GM19372 (cell line): ENCODE results near the gene KRT1.
"Not testable (repeated sequence)": the region's sequence is repeated elsewhere in the genome, so short reads cannot be mapped to it uniquely, and the experiment has no call there.

Experiments used
- ATAC-seq: cut with Tn5 transposase; IDR thresholded peaks from one replicate; pipeline ENCODE4 v1.9.1; 2021; ENCODE audit warnings: mild to moderate bottlenecking, low read depth, moderate library complexity; ENCODE audit not compliant: unreplicated experiment

The KRT1 gene

DNA sequence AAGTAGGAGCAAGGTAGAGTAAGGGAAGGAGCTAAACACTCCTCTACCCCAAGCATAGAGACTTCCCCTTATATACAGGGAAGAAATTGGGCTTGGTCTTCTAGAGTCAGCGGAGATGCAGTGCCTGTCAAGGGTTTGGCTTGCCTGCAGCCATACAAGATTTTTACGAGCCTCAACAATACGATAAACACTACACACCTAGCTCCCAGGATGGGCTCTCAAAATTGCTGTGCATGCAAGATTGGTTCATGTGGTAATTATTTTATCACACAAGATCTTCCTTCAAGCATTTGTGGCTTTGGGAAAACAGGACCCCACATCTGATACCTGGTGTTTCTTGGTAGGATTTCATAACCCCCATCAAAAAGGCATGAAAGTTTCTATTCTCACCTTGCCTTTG, at the start of gene KRT1:
TSS of gene KRT1 (minus strand) at position 45 of the 400 bp plus-strand sequence. CDS start 59 bp downstream, outside the sequence.
- ATAC-seq, result no peak

DNA sequence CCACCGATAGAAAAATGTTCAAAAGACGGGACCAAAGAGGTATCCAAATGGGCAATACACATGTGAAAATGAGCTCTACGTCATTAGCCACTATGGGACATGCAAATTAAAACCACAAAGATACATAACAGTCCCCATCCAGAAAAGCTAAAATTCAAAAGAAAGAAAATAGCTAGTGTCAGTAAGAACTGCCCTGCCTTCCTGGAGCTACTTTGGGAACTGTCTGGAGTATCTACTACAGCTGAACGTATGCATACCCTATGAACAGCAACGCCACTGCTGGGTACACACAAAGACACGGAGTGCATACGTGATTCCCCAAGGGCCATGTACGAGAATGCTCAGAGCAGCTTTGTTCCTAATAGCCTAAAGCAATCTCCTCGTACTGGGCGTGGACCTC, 48.9 kb upstream of the KRT1 start:
- ATAC-seq, result no peak

DNA sequence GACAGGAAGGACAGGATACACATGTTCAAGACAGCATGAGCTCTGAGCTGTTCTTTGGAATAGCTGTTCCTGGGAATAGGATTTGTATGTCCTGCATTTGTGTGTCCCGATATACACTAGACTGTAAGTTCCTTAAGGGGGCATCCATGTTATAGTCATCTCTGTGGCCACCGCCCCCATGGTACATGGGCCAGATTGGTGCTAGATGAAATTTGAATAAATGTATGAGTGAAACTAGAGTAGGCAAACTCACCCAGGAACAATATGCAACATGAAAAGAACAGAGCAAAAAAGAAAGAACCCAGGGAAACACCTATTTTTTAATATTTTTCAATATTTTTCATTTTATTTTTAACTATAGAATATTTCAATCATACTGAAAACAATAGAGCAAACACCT, 48.2 kb upstream of the KRT1 start:
- ATAC-seq, result no peak

DNA sequence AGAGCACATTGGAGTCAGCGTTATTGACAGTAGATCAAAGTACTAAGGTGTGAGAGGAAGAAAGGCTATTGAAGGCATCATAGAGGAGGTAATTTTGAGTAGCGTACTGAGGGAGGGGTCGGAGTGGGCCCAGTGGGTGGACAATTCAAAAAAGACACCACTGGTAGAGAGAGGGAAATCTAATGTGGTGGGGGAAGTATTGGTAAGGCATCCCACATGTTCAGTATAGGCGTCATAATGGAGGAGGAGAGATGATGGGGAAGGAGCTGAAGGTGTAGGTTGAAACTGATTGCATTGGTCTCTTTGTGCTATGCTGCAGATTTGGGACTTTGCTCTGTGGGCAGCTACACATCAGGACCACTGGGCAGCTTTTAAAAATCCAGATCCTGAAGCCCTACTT, 46.8 kb upstream of the KRT1 start:
- no peak for ATAC-seq

DNA sequence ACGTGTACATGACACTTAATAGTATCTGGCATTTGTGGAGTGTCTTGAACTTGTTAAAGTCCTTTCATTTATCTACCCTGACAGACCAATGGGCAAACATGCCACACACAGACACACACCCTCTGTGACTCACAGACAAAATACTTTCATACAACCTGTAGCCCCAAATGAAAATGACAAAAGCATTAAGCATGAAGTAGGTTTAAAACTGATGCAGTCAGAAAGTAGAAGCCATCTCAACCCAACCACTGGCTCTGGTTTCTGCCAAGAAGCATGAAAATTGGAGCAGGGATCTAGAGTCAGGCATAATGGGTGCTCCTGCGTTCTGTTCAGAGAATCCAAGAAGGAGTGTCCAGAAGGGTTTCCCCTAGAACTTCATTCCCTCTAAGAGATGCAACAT, 46.2 kb upstream of the KRT1 start:
- ATAC-seq, result no peak

DNA sequence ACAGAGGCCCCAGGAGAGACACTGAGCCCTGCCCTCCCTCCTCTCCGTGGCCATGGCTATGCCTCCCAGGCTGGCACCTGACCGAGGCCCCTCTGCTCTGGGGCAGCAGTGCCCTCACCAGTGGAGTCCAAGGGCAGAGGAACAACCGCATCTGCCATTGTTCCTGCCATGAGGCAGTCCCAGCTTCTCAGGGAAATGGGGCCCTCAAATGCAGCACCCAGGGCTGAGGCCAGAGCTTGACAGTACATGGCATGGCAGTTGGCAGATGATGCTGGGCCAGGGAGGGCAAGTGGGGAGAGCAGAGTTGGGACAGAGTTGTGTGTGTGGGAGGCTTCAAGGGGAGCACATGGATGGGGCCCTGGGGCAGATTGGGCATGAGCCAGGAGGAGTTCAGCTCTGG, 44.2 kb upstream of the KRT1 start:
- ATAC-seq, result no peak

DNA sequence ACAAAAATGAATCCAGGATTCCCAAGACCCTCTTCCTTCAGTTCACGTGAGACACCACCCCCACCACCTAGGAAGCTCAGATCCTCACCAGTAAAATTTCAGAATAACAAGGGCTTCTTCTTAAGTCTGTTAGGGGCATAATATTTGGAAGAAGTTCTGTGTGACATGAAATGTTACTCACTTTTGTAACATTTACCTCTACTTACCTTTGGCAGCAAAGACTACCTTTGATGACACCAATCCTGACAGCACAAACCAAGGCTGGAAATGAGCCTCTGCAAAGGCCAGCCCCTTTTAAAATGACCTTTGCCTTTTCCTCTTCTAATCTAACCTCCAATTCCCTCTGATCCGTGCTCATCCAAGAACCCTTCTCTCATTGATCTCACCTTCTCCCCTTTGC, 42.5 kb upstream of the KRT1 start:
- ATAC-seq, result no peak

DNA sequence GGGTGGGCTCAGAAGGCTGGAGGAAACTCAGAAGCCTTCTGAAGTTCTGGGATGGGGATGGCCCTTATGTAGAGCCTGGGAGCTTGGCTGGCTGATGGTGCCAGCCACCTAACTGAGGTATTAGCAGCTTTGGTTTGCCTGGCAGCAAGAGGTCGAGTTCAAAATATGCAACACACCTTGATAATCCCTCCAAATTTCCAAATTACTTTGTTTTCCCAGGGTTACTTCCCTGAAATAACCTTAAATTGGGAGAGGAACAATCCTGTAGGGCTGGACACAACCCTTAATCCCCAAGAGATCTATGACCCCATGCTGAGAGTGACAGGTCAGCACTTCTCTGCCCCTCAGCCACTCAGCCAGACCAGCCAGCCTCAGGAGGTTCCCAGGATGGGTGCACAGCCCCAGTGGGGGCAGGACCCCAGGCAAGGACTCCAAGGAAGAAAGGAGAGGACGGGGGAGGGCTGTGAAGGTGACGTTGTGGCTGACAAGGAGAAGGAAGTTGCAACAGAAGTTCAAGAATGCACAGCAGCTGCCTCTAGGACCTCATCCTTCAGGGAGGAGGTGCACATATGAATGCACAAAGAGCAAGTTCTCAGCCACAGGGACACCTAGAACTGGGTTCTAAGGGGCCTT, 41.7 kb upstream of the KRT1 start:
- ATAC-seq, result no peak

DNA sequence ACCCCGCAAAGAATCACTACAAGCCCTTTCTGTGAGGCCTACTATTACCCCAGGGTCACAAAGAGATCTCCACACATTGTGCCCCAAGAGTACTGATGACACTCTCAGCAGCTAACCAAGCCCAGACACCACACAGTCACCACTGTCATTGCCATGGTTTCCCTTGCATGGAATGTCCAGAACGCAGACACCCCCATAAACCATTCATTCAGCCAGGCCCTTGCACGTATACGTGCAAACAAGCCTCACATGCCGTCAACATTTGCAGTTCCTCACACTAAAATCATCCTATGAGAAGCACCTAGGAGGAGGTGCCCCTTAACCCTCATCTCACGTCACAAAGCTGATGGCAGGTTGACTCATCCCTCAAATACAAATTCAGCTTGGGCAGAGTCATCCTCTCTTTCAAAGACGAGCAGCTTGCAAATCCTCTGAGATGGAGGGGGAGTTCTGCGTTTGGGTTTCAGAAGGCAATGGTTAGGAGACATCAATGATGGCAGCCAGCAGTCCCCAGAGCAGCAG, 40.2 kb upstream of the KRT1 start:
- ATAC-seq, result no peak

DNA sequence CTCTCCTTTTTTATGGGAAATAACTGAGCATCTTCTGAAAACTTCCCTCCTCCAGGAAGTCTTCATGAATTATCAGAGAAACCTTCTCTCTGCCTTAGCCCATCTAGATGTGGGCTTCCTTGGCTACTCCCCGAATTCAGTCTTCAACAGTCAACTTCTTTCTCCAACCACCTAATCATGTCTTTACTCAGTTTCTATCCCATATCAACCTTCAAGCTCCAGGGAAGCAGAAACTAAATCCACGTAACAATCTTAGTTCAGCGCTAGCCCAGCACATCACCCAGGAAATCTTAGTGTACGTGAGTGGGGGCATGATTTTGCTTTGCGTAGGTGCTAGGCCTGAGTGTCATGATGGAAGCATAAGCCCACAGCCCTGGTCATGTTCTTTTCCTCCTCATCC, 35.9 kb upstream of the KRT1 start:
- ATAC-seq, result no peak

DNA sequence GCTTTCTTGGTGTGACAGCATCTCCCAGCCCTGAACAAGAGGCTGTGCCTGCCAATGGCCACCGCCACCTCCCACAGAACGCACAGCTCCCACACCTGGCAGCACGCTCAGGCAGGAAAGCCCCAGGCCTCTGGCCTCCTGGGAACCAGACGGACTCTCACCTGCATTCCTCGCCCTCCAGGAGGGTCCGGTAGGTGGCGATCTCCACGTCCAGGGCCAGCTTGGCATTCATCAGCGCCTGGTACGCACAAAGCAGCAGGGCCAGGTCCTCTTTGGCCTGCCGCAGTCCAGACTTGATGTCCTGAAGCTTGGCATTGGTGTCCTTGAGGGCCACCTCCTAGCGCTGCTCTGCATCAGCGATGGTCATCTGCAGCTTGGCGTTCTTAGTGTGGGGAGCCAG, 35.2 kb upstream of the KRT1 start:
- ATAC-seq, result no peak

DNA sequence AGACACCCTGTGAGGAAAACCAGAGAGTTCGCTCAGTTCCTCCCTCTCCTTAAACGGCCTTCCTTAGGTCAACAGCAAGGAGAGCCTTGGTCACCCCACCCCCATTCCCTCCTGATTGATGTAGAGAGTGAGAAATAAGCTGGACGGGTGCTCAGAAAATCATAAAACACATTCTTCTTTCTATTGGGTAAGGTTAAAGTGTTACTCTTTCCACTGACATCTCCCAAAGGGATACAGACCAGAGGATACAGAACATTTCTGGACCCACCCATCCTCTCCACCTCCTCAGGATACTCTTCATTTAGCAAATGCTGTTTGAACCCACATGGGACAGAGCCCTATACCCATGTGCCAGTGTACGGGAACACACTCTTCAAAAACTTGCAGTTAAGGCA, 34.7 kb upstream of the KRT1 start:
- no peak for ATAC-seq

DNA sequence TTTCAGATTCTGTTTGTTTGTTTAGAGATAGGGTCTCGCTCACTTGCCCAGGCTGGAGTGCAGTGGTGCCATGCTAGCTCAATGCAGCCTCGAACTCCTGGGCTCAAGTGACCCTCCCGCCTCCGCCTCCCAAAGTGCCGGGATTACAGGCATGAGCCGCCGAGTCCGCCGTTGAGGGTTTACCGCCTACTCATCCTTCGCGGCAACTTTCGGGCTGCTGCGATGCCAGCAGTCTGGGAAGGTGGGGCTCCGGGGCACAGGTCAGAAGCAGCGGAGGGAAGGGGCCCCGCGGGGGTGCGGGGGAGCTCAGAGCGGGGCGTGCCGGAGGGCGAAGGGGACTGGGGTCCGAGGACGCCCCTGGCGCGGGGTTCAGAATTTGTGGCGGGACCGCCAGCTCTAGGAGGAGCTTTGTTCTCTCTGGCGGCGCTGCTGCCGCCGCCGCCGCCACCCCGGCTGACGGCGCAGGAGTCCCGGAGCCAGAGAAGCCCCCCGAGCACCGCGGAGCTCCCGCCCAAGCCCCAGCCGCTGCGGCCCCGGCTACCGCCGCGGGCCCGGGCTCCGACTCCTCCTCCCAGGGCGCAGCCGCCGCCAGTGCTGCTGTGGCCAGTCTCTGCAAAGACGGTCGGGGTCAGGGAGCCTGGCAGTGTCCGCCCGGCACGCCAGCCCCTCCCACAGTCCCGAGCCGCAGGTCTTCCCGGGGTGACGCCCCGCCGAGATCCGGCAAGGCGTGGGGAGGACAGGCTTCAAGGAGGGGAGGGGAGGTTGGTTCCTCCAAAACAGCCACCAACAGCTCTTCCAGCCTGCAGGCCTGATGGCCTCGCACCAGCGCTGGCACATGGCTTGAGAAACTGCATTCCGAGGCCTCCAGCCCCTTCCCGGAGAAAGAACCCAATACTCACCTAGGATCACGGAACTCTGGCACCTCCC, 34.0 kb upstream of the KRT1 start:
- ATAC-seq, result no peak

DNA sequence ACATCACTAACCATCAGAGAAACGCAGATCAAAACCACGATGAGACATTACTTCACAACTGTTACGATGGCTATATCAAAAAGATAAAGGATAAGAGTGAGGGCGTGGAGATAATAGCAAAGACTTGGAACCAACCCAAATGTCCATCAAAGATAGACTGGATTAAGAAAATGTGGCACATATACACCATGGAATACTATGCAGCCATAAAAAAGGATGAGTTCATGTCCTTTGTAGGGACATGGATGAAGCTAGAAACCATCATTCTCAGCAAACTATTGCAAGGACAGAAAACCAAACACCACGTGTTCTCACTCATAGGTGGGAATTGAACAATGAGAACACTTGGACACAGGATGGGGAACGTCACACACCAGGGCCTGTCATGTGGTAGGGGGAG, 31.9 kb upstream of the KRT1 start:
- not testable (repeated sequence) for ATAC-seq

DNA sequence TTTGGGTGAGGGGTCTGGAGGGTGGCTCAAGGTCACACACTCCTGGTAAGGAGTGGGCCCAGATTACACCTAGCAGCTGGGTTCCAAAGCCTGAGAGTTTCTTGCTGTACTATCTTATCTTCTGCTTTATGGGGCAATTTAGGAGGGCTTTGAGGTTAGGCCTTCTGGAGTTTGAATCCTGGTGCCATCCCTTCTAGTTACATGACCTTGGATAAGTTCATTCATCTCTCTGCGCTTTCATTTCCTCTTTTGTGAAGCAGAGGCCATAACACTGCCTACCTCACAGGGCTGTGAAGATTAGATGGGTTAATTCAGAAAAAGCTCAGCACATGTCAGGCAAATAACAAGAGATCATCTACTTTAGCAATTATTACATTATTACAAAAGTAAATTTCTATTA, 30.5 kb upstream of the KRT1 start:
- no peak for ATAC-seq

DNA sequence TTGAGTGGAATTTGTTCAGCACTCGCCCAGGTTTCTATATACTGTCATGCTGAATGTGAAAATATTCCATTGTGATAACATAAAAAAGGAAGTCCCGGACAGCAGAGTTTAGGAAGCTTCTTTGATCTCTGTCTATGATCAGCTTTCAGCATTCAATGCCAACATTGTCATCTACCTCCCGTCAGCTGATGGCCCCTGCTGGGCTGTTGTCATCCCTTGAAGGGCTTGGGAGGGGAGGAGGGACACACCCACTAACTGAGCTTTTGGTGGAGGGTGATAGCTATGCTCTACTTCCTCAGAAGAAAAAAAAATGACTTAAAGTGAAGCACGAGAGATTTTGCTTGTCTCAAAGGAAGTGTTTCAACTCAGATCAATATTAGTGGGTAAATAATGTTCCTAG, 27.8 kb upstream of the KRT1 start:
- no peak for ATAC-seq

DNA sequence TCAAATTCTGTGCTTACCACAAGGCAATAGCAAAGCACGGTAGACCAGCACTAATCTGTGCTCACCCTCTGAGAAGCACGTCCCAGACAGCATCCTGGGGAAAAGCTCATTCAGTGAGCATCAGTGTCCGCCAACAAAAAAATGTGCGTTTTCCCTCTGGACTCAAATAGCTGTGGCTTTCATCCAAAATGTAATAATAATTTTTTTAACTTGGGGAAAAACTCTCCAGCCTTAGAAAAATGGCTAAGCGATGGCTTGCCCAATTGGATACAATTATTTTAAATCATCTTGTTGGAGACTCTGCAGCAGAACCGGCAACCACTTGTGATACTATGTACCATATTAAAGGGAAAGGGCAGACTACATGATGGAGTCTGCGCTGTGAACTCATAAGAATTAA, 24.3 kb upstream of the KRT1 start:
- ATAC-seq, result no peak

DNA sequence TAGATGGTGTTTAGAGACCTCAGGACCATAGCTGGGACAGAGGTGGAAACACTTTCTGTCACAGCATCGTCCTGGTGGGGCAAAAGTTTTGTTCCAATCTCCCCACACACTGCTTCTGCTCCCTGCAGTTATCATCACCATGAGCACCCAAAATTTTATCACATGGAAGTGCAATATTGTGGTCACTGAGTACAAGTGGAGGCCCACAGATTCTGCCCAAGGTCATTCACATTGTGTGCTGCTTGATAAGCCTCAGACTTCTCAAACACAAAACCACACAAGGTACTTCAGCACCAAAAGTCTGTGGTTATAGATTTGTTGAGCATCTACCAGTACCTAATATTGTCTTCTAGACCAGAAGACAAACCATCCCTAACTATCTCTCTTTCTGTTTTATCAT, 23.7 kb upstream of the KRT1 start:
- no peak for ATAC-seq

DNA sequence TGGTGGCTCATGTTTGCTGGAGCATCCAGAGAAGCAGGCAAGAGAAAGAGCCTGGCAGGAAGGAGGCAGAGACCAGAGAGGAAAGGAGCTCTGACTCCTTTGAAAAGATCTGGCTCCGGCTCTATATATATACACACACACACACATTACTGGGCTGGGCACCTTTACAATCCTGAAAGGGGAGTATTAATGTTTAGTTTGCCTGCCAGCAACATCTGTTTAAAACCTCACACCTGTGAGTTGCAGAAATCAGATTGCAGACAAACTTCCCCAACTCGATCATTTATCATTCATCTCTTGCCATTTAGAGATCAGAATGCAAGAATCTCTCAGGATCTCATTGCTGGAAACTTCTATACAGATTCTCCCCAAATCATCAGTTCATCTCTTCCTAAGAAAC, 23.2 kb upstream of the KRT1 start, which contains the start of gene KRT77:
TSS of gene KRT77 (minus strand) at position 101 of the 400 bp plus-strand sequence. CDS start at position 11, 90 bp downstream.
- no peak for ATAC-seq

DNA sequence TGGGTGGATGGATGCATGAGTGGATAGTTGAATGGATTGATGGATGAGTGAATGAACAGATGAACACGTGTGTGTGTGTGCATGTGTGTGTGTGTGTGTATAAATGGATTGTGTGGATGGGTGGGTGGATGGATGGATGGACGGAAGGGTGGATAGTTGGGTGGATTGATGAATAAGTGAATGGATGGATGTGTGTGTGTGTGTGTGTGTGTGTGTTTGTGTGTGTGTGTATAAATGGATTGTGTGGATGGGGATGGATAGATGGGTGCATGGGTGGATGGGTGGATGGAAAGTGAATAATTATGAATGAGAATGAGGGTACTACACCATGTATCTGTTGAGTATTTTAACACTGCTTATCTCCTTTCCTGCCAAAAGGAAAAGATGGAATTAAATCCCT, 22.1 kb upstream of the KRT1 start:
- ATAC-seq, result no peak

DNA sequence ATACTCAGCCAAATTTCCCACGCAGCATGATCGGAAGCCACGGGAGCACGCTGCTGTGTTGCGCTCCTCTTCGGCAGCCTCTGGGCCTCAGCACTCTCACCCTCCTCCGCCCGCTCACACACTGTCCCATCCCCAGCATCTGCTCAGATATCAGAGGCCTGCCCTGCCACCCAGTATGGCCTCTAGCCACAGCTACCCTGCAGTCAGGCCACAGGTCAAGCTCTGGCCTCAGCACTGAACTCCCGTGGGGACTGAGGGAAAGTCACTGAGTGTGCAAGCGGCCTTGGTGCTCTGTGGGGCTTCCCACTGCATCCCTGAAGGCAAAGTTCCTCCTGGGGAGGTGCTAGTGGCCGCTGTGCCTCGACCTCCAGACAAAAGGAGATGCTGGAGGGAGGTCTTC, 21.1 kb upstream of the KRT1 start:
- no peak for ATAC-seq

DNA sequence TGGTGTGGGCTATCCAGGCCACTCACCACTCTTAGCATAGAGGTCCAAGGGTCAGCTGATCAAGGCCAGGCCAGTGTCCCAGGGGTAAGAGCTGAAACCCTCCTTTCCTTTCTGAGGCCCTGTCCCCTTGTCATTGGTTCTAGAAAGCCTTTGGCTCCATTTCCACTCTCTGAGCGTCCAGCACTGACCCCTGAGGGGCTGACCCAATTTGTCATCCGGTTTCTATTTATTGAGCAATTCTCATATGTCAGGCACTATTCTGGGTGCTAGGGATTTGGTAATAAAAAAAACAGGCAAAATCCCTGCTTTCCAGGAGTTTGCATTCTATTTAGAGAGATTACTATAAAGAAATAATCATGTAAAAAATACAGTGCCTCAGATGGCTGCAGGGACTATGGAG, 19.8 kb upstream of the KRT1 start:
- ATAC-seq, result no peak
